LNCaP clone FGC (cell line): ENCODE measurements around the gene FZD7.

Source experiments
- DNase-seq: peaks from one replicate; pipeline ENCODE4 v3.0.0-alpha.2; 2011; ENCODE audit warnings: low read depth
- H3K4me3 ChIP-seq: 2 replicates; pipeline ENCODE4 v1.5.1; 2011; ENCODE audit warnings: mild to moderate bottlenecking, low read depth, low read length, control low read depth
- TF ChIP-seq, protein P1 (sequence below): IDR thresholded peaks from 2 replicates; pipeline ENCODE4 v1.5.1; 2012; ENCODE audit warnings: mild to moderate bottlenecking; ENCODE audit not compliant: control insufficient read depth, insufficient read depth; ENCODE audit errors: extremely low read depth

FZD7 gene

DNA sequence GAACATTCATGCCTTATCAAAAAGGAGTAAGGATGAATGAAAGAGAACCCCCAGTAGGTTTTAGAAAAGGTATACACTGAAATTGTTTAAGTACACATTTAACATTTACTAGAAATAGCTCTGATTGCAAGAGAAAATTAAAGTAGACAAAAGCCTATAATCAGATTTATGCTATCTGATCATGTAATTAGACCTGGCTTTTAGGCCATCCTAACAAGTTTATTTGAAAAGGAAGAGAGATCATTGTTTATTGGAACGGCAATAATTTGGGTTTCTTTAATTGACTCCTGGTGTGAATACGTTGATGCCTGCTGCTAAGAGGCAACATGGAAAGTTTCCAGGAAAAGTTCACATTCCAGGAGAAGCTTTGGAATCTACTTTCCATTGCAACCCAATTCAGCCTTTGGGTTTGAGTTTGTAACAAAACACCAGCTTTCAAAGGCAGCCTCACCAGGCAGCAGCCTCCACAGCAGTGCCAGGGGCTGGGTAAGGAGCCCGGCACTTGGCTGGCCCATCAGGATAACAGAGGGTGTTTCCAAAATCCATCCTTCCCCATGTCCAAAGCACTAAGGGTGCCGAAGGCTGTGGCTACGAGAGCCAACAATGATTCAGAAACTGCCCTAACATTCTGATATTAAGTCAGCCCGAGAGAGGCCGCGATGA, 18.0 kb downstream of the FZD7 start:
- no peak overlapping the region for H3K4me3 ChIP-seq
- DNase-seq = no peak
- TF ChIP-seq, protein P1, sequence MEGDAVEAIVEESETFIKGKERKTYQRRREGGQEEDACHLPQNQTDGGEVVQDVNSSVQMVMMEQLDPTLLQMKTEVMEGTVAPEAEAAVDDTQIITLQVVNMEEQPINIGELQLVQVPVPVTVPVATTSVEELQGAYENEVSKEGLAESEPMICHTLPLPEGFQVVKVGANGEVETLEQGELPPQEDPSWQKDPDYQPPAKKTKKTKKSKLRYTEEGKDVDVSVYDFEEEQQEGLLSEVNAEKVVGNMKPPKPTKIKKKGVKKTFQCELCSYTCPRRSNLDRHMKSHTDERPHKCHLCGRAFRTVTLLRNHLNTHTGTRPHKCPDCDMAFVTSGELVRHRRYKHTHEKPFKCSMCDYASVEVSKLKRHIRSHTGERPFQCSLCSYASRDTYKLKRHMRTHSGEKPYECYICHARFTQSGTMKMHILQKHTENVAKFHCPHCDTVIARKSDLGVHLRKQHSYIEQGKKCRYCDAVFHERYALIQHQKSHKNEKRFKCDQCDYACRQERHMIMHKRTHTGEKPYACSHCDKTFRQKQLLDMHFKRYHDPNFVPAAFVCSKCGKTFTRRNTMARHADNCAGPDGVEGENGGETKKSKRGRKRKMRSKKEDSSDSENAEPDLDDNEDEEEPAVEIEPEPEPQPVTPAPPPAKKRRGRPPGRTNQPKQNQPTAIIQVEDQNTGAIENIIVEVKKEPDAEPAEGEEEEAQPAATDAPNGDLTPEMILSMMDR = no peak

DNA sequence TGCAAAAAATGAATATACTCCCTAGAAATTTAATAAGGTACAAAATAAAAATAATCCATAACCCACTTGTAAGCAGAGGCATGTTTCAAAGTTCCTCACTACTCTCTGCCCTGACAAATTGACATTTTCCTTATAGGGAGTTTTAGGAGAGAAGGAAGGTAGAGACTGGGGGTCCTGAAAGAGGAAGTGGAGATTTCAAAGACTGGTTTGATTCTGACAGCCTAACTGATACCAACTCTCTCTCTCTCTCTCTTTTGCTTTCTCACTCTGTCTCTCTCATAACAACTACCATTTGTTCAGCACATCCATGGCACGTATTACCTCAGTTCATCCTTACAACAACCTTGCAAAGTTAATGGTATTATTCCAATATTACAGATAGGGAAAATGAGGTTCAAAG, 18.6 kb downstream of the FZD7 start:
- H3K4me3 ChIP-seq = no peak overlapping the region
- TF ChIP-seq, protein P1 = no peak
- no peak for DNase-seq

- TF ChIP-seq, protein P1 = no peak
- no peak for DNase-seq
- no peak overlapping the region for H3K4me3 ChIP-seq
These were observed 21.0 kb downstream of the FZD7 start for GRCh38 chr2:202054679-202055078.

DNA sequence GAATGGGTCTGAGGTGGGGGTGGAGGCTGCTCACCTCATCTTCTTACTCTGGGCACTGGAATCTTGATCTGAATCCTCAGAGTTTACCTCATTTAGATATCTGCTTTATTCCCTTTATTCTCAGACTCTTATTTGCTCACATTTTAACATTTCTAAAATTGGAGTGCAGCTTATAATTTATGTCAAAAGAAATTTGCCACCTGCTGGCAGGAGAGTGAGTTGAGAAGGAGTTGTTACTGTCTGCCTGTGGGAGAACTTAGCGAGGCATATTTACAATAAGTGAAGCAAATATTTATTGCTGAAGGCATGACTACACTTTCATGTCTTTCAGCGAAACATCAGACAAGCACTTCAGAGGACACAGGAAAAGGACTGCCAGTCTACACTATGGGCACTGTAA, 23.0 kb downstream of the FZD7 start:
- TF ChIP-seq, protein P1 = peak; percentile 65
- DNase-seq = peak; percentile 21
- no peak overlapping the region for H3K4me3 ChIP-seq

DNA sequence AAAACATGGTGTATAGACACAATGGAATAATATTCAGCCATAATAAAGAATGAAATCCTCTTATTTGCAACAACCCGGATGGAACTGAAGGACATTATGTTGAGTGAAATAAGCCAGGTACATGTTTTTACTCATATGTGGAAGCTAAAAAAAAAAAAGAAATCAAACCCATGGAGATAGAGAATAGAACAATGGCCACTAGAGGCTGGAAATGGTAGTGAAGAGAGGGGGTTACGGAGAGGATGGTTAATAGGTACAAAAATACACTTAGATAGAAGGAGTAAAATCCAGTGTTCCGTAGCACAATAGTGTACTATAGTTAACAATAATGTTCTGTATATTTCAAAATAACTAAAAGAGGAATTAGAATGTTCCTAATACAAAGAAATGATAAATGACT, 26.6 kb downstream of the FZD7 start:
- H3K4me3 ChIP-seq = no peak overlapping the region
- DNase-seq = no peak
- TF ChIP-seq, protein P1 = peak; percentile 12; the same call in 1 of the 2 replicates

DNA sequence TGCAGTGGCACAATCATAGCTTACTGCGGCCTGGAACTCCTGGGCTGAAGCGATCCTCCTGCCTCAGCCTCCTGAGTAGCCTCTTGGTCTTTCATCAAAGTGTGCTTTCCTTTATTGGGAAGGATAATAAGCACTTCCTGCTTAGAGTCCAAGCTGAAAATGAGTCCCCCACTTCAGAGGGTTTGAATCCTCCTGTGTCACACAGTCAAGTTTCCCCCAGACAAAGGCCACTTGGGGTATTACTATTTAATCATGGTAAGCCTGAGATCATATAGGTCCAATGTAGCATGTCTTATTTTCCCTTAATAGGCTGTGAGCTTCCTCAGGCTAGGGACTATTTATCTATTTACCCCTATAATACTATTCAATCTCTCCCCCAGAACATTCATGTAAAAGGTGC, 28.0 kb downstream of the FZD7 start:
- no peak for DNase-seq
- no peak overlapping the region for H3K4me3 ChIP-seq
- TF ChIP-seq, protein P1 = no peak
